Measurements from ENCODE around the gene REL.
A peak's percentile ranks its signal among the peaks of the same experiment; 100 is the strongest.

Gene REL

GRCh38 chr2:60881047-60881932 is at the start of gene REL:
Gene REL (plus strand): TSS chr2:60881574. CDS start chr2:60881841, 267 bp downstream.
- ChIA-PET POLR2A (interaction anchor here (0.8 to 1.4 kb wide), 3 partner anchors 15 to 136 kb away, joined by 3 to 5 read pairs (median 3); partner anchors contain the start of genes PEX13 and PUS10), CTCF (interaction anchor here (1.3 kb wide), 1 partner anchor 55 kb away, joined by 5 read pairs; no protein-coding TSS in a partner anchor)
- TF ChIP-seq FOXK2 (IDR thresholded peaks at IDR 0.05) (no peak), NFRKB (IDR thresholded peaks at IDR 0.05) (no peak), CTBP1 (IDR thresholded peaks at IDR 0.05; ENCODE audit: borderline replicate concordance) (no peak), L3MBTL2 (conservative IDR thresholded peaks at IDR 0.05) (peak; percentile 43), ELF4 (IDR thresholded peaks at IDR 0.05) (no peak), SUZ12 (IDR thresholded peaks at IDR 0.05) (no peak), BHLHE40 (IDR thresholded peaks at IDR 0.05; ENCODE audit: borderline replicate concordance) (no peak), ZNF384 (IDR thresholded peaks at IDR 0.05) (no peak), ARNT (IDR thresholded peaks at IDR 0.05) (peak; percentile 31; the same call in 1 of the 2 replicates), HDGF (IDR thresholded peaks at IDR 0.05; ENCODE audit: borderline replicate concordance) (no peak), PKNOX1 (IDR thresholded peaks at IDR 0.05) (no peak), TARDBP (IDR thresholded peaks at IDR 0.05) (no peak), FOXA1 (IDR thresholded peaks at IDR 0.05) (no peak), FOXM1 (IDR thresholded peaks at IDR 0.05; ENCODE audit: borderline replicate concordance) (no peak)
- DNase-seq (ENCODE audit: extremely low spot score) = peak; percentile 91

GRCh38 chr2:60831921-60832320 is 49.5 kb upstream of the REL start:
- DNase-seq (ENCODE audit: extremely low spot score) = no peak
- CTCF ChIA-PET = no interaction called here
- TF ChIP-seq ELF4 (IDR thresholded peaks at IDR 0.05) = no peak
- no peak for TF ChIP-seq FOXA1 (IDR thresholded peaks at IDR 0.05)
- no peak for TF ChIP-seq CTBP1 (IDR thresholded peaks at IDR 0.05; ENCODE audit: borderline replicate concordance)
- TF ChIP-seq FOXK2 (IDR thresholded peaks at IDR 0.05) = no peak
- no peak for TF ChIP-seq PKNOX1 (IDR thresholded peaks at IDR 0.05)
- TF ChIP-seq NFRKB (IDR thresholded peaks at IDR 0.05) = no peak
- no peak for TF ChIP-seq BHLHE40 (IDR thresholded peaks at IDR 0.05; ENCODE audit: borderline replicate concordance)
- TF ChIP-seq FOXM1 (IDR thresholded peaks at IDR 0.05; ENCODE audit: borderline replicate concordance) = no peak
- no peak for TF ChIP-seq ARNT (IDR thresholded peaks at IDR 0.05)
- TF ChIP-seq SUZ12 (IDR thresholded peaks at IDR 0.05) = no peak
- TF ChIP-seq LEF1 (IDR thresholded peaks at IDR 0.05; ENCODE audit: borderline replicate concordance) = no peak
- no peak for TF ChIP-seq HDGF (IDR thresholded peaks at IDR 0.05; ENCODE audit: borderline replicate concordance)
- no peak for TF ChIP-seq ZNF384 (IDR thresholded peaks at IDR 0.05)
- TF ChIP-seq L3MBTL2 (conservative IDR thresholded peaks at IDR 0.05) = no peak
- no peak for TF ChIP-seq SP1 (IDR thresholded peaks at IDR 0.05)
- TF ChIP-seq TARDBP (IDR thresholded peaks at IDR 0.05) = no peak
- POLR2A ChIA-PET = interaction anchor here (1.0 kb wide), 1 partner anchor 10 kb away, joined by 3 read pairs; no protein-coding TSS in a partner anchor

GRCh38 chr2:60832621-60833020 is 48.8 kb upstream of the REL start:
- ChIA-PET CTCF (no interaction called here), POLR2A (interaction anchor here (1.0 kb wide), 1 partner anchor 11 kb away, joined by 3 read pairs; no protein-coding TSS in a partner anchor)
- no peak for DNase-seq (ENCODE audit: extremely low spot score)
- TF ChIP-seq LEF1 (IDR thresholded peaks at IDR 0.05; ENCODE audit: borderline replicate concordance) (no peak), ELF4 (IDR thresholded peaks at IDR 0.05) (no peak), FOXK2 (IDR thresholded peaks at IDR 0.05) (no peak), CTBP1 (IDR thresholded peaks at IDR 0.05; ENCODE audit: borderline replicate concordance) (no peak), SUZ12 (IDR thresholded peaks at IDR 0.05) (no peak), BHLHE40 (IDR thresholded peaks at IDR 0.05; ENCODE audit: borderline replicate concordance) (no peak), ZNF384 (IDR thresholded peaks at IDR 0.05) (no peak), TARDBP (IDR thresholded peaks at IDR 0.05) (no peak), SP1 (IDR thresholded peaks at IDR 0.05) (no peak), ARNT (IDR thresholded peaks at IDR 0.05) (no peak), L3MBTL2 (conservative IDR thresholded peaks at IDR 0.05) (no peak), FOXA1 (IDR thresholded peaks at IDR 0.05) (no peak), PKNOX1 (IDR thresholded peaks at IDR 0.05) (no peak)

- ChIA-PET POLR2A (no interaction called here), CTCF (no interaction called here)
- no peak for DNase-seq (ENCODE audit: extremely low spot score)
- TF ChIP-seq PKNOX1 (IDR thresholded peaks at IDR 0.05) (no peak), ELF4 (IDR thresholded peaks at IDR 0.05) (no peak), LEF1 (IDR thresholded peaks at IDR 0.05; ENCODE audit: borderline replicate concordance) (no peak), ARNT (IDR thresholded peaks at IDR 0.05) (no peak), BHLHE40 (IDR thresholded peaks at IDR 0.05; ENCODE audit: borderline replicate concordance) (no peak), CTBP1 (IDR thresholded peaks at IDR 0.05; ENCODE audit: borderline replicate concordance) (no peak), TARDBP (IDR thresholded peaks at IDR 0.05) (no peak), L3MBTL2 (conservative IDR thresholded peaks at IDR 0.05) (no peak), FOXA1 (IDR thresholded peaks at IDR 0.05) (no peak), SP1 (IDR thresholded peaks at IDR 0.05) (no peak), FOXM1 (IDR thresholded peaks at IDR 0.05; ENCODE audit: borderline replicate concordance) (no peak), SUZ12 (IDR thresholded peaks at IDR 0.05) (no peak), FOXK2 (IDR thresholded peaks at IDR 0.05) (no peak), NFRKB (IDR thresholded peaks at IDR 0.05) (no peak), ZNF384 (IDR thresholded peaks at IDR 0.05) (no peak), HDGF (IDR thresholded peaks at IDR 0.05; ENCODE audit: borderline replicate concordance) (no peak)
Observed at GRCh38 chr2:60834270-60834717, 47.1 kb upstream of the REL start.
